Dendritic cell treated with granulocyte-macrophage colony-stimulating factor and Interleukin-4, amounts not matched to agents 40 ng/mL and 50 ng/mL, for 4 days (primary cell): ENCODE measurements around the gene MAD1L1.

Experiments
- H3K27ac Mint-ChIP-seq: one replicate; pipeline ENCODE4 v1.8.0; 2022; ENCODE audit warnings: mild to moderate bottlenecking, mixed read lengths
- H3K27me3 Mint-ChIP-seq: one replicate; pipeline ENCODE4 v1.8.0; 2022; ENCODE audit warnings: mild to moderate bottlenecking, mixed read lengths
- H3K36me3 Mint-ChIP-seq: one replicate; pipeline ENCODE4 v1.8.0; 2022; ENCODE audit warnings: low read depth, mixed read lengths
- H3K4me1 Mint-ChIP-seq: one replicate; pipeline ENCODE4 v1.8.0; 2022; ENCODE audit warnings: low read depth, mixed read lengths
- H3K4me3 Mint-ChIP-seq: one replicate; pipeline ENCODE4 v1.8.0; 2022; ENCODE audit warnings: mild to moderate bottlenecking, moderate library complexity, mixed read lengths
- H3K9me3 Mint-ChIP-seq: one replicate; pipeline ENCODE4 v1.8.0; 2022; ENCODE audit warnings: mixed read lengths
- intact Hi-C: fragments of 100-400 bp; cut with micrococcal nuclease; formaldehyde crosslinking; loops from one replicate; pipeline ENCODE4 v1.15.0; 2022

MAD1L1 gene

GRCh38 chr7:1853431-1853985 lies 379.2 kb downstream of the MAD1L1 start:
- no peak overlapping the region for H3K4me3 Mint-ChIP-seq
- H3K9me3 Mint-ChIP-seq, result no peaks in the 10 kb centered on the region
- peaks cover 82% of the 10 kb centered on the region for H3K36me3 Mint-ChIP-seq
- H3K27ac Mint-ChIP-seq, result no peak overlapping the region
- intact Hi-C loops, result no loop called here
- H3K4me1 Mint-ChIP-seq, result peaks cover 8% of the 10 kb centered on the region
- no peaks in the 10 kb centered on the region for H3K27me3 Mint-ChIP-seq

GRCh38 chr7:1852517-1853430 lies 380.0 kb downstream of the MAD1L1 start:
- Mint-ChIP-seq H3K9me3 (no peaks in the 10 kb centered on the region), H3K27me3 (no peaks in the 10 kb centered on the region), H3K27ac (no peak overlapping the region), H3K4me1 (peaks cover 8% of the 10 kb centered on the region), H3K36me3 (peaks cover 82% of the 10 kb centered on the region), H3K4me3 (no peak overlapping the region)
- intact Hi-C loops, result no loop called here

GRCh38 chr7:1851721-1852516 lies 380.8 kb downstream of the MAD1L1 start:
- intact Hi-C loops, result no loop called here
- no peaks in the 10 kb centered on the region for H3K9me3 Mint-ChIP-seq
- H3K27ac Mint-ChIP-seq, result no peak overlapping the region
- H3K4me1 Mint-ChIP-seq, result peaks cover 8% of the 10 kb centered on the region
- H3K36me3 Mint-ChIP-seq, result peaks cover 82% of the 10 kb centered on the region
- no peak overlapping the region for H3K4me3 Mint-ChIP-seq
- no peaks in the 10 kb centered on the region for H3K27me3 Mint-ChIP-seq

GRCh38 chr7:1850976-1851571 lies 381.7 kb downstream of the MAD1L1 start:
- Mint-ChIP-seq H3K36me3 (peaks cover 84% of the 10 kb centered on the region), H3K4me3 (no peak overlapping the region), H3K27me3 (no peaks in the 10 kb centered on the region), H3K4me1 (peaks cover 8% of the 10 kb centered on the region), H3K27ac (no peak overlapping the region), H3K9me3 (no peaks in the 10 kb centered on the region)
- intact Hi-C loops, result no loop called here

GRCh38 chr7:1850111-1850975 lies 382.4 kb downstream of the MAD1L1 start:
- intact Hi-C loops, result no loop called here
- H3K36me3 Mint-ChIP-seq, result peaks cover 84% of the 10 kb centered on the region
- H3K27ac Mint-ChIP-seq, result no peak overlapping the region
- peaks cover 4% of the 10 kb centered on the region for H3K4me1 Mint-ChIP-seq
- no peaks in the 10 kb centered on the region for H3K27me3 Mint-ChIP-seq
- H3K4me3 Mint-ChIP-seq, result no peak overlapping the region
- no peaks in the 10 kb centered on the region for H3K9me3 Mint-ChIP-seq

- H3K4me3 Mint-ChIP-seq, result no peak overlapping the region
- no peaks in the 10 kb centered on the region for H3K9me3 Mint-ChIP-seq
- H3K36me3 Mint-ChIP-seq, result peaks cover 84% of the 10 kb centered on the region
- H3K27me3 Mint-ChIP-seq, result no peaks in the 10 kb centered on the region
- no peak overlapping the region for H3K27ac Mint-ChIP-seq
- intact Hi-C loops, result no loop called here
- no peaks in the 10 kb centered on the region for H3K4me1 Mint-ChIP-seq
These were observed 383.2 kb downstream of the MAD1L1 start for GRCh38 chr7:1849351-1850041.

- intact Hi-C loops, result no loop called here
- no peak overlapping the region for H3K4me3 Mint-ChIP-seq
- no peaks in the 10 kb centered on the region for H3K4me1 Mint-ChIP-seq
- peaks cover 87% of the 10 kb centered on the region for H3K36me3 Mint-ChIP-seq
- H3K9me3 Mint-ChIP-seq, result no peaks in the 10 kb centered on the region
- H3K27ac Mint-ChIP-seq, result no peak overlapping the region
- H3K27me3 Mint-ChIP-seq, result no peaks in the 10 kb centered on the region
These were observed 383.8 kb downstream of the MAD1L1 start for GRCh38 chr7:1848911-1849311.

GRCh38 chr7:1848013-1848640 lies 384.6 kb downstream of the MAD1L1 start:
- no peaks in the 10 kb centered on the region for H3K27me3 Mint-ChIP-seq
- H3K36me3 Mint-ChIP-seq, result peaks cover 87% of the 10 kb centered on the region
- intact Hi-C loops, result no loop called here
- no peaks in the 10 kb centered on the region for H3K4me1 Mint-ChIP-seq
- H3K9me3 Mint-ChIP-seq, result no peaks in the 10 kb centered on the region
- no peak overlapping the region for H3K4me3 Mint-ChIP-seq
- H3K27ac Mint-ChIP-seq, result no peak overlapping the region

- H3K36me3 Mint-ChIP-seq, result peaks cover 88% of the 10 kb centered on the region
- intact Hi-C loops, result no loop called here
- H3K27ac Mint-ChIP-seq, result no peak overlapping the region
- H3K9me3 Mint-ChIP-seq, result no peaks in the 10 kb centered on the region
- no peak overlapping the region for H3K4me3 Mint-ChIP-seq
- no peaks in the 10 kb centered on the region for H3K27me3 Mint-ChIP-seq
- no peaks in the 10 kb centered on the region for H3K4me1 Mint-ChIP-seq
These were observed 385.3 kb downstream of the MAD1L1 start for GRCh38 chr7:1847260-1848001.

- H3K4me1 Mint-ChIP-seq, result no peaks in the 10 kb centered on the region
- peaks cover 92% of the 10 kb centered on the region for H3K36me3 Mint-ChIP-seq
- H3K4me3 Mint-ChIP-seq, result no peak overlapping the region
- H3K27ac Mint-ChIP-seq, result no peak overlapping the region
- no peaks in the 10 kb centered on the region for H3K9me3 Mint-ChIP-seq
- H3K27me3 Mint-ChIP-seq, result no peaks in the 10 kb centered on the region
- intact Hi-C loops, result no loop called here
These were observed 386.2 kb downstream of the MAD1L1 start for GRCh38 chr7:1846331-1847065.

- H3K4me1 Mint-ChIP-seq, result no peaks in the 10 kb centered on the region
- no peaks in the 10 kb centered on the region for H3K27me3 Mint-ChIP-seq
- no peak overlapping the region for H3K27ac Mint-ChIP-seq
- peaks cover 87% of the 10 kb centered on the region for H3K36me3 Mint-ChIP-seq
- no peak overlapping the region for H3K4me3 Mint-ChIP-seq
- H3K9me3 Mint-ChIP-seq, result no peaks in the 10 kb centered on the region
- intact Hi-C loops, result no loop called here
These were observed 387.0 kb downstream of the MAD1L1 start for GRCh38 chr7:1845536-1846311.
